Fibroblast of lung (primary cell): Measurements from ENCODE around the gene SLK.

Source experiments
- CTCF ChIP-seq, 2 donors: IDR thresholded peaks in 1 of 2; conservative IDR thresholded peaks in 1 of 2; 1 replicate in 1 of 2; 2 replicates in 1 of 2; pipeline ENCODE4 v1.5.1; 2011 to 2012; ENCODE audit warnings: low read length in 2 of 2, control low read depth in 1 of 2, inconsistent platforms in 1 of 2, low read depth in 1 of 2, mild to moderate bottlenecking in 1 of 2
- EZH2 ChIP-seq: IDR thresholded peaks from 2 replicates; pipeline ENCODE4 v1.5.1; 2012; ENCODE audit warnings: low read length, control low read depth, mild to moderate bottlenecking; ENCODE audit errors: missing control alignments

GRCh38 chr10:103960103-103960502 is 6.8 kb upstream of the SLK start:
- TF ChIP-seq CTCF (conservative IDR thresholded peaks at IDR 0.05 in 1 of 2, IDR thresholded peaks at IDR 0.05 in 1 of 2; ENCODE audit: low read depth in 1 of 2, low read length in 2 of 2) = no peak
- no peak for TF ChIP-seq EZH2
